ENCODE measurements around the gene ZNF821.

GRCh38 chr16:71865173-71865863 is 18.7 kb downstream of the ZNF821 start:
- TF ChIP-seq CTCF (IDR thresholded peaks at IDR 0.05) (no peak), TCF7L2 (IDR thresholded peaks at IDR 0.05; ENCODE audit: low read depth, low read length) (no peak), POLR2AphosphoS5 (IDR thresholded peaks at IDR 0.05; ENCODE audit: low read depth, low read length) (no peak), REST (IDR thresholded peaks at IDR 0.05; ENCODE audit: insufficient read depth in 1 of 2, low read depth in 2 of 2, low read length in 1 of 2) (no peak), SIN3A (IDR thresholded peaks at IDR 0.05; ENCODE audit: borderline replicate concordance, insufficient read depth, low read depth, low read length) (no peak)
